OCI-LY3 (cell line): ENCODE data around the gene STIM1.
"Not testable (repeated sequence)": the region's sequence is repeated elsewhere in the genome, so short reads cannot be mapped to it uniquely, and the experiment has no call there.

ENCODE experiments used
- H2AFZ ChIP-seq: fragments of 200-600, 300-600 bp; shearing (Covaris generic); 2 replicates; pipeline ENCODE4 v1.6.0; 2014; ENCODE audit warnings: antibody characterized with exemption, low read depth, low read length
- H3K27ac ChIP-seq: fragments of 200-600, 300-600 bp; sonication (generic); 2 replicates; pipeline ENCODE4 v1.5.1; 2014; ENCODE audit warnings: mild to moderate bottlenecking, low read length, moderate library complexity, mixed read lengths
- H3K27me3 ChIP-seq: fragments of 200-600, 300-600 bp; sonication (generic); 2 replicates; pipeline ENCODE4 v1.6.1; 2014; ENCODE audit warnings: low read depth, low read length, mixed read lengths
- H3K36me3 ChIP-seq: fragments of 200-600, 300-600 bp; sonication (generic); replicated peaks from 2 replicates; pipeline ENCODE3; 2014; ENCODE audit warnings: low read depth, low read length, mixed read lengths
- H3K4me1 ChIP-seq: fragments of 300-600, 200-600 bp; sonication (generic); 2 replicates; pipeline ENCODE4 v1.6.1; 2014; ENCODE audit warnings: low read length, mixed read lengths
- H3K4me2 ChIP-seq: fragments of 200-600, 300-600 bp; sonication (generic); 2 replicates; pipeline ENCODE4 v1.6.1; 2014; ENCODE audit warnings: low read length, mixed read lengths
- H3K4me3 ChIP-seq: fragments of 300-600, 200-600 bp; sonication (generic); 2 replicates; pipeline ENCODE4 v1.5.1; 2014; ENCODE audit warnings: antibody characterized with exemption, mild to moderate bottlenecking, low read length, moderate library complexity
- H3K79me2 ChIP-seq: fragments of 300-600, 200-600 bp; shearing (Covaris generic); 2 replicates; pipeline ENCODE4 v1.6.1; 2014; ENCODE audit warnings: mild to moderate bottlenecking, low read length, mixed read lengths
- H3K9ac ChIP-seq: fragments of 300-600, 200-600 bp; shearing (Covaris generic); 2 replicates; pipeline ENCODE4 v1.6.0; 2014; ENCODE audit warnings: mild to moderate bottlenecking, low read length, moderate library complexity
- H3K9me3 ChIP-seq: fragments of 200-600, 300-600 bp; shearing (Covaris generic); 2 replicates; pipeline ENCODE4 v1.6.1; 2014; ENCODE audit warnings: low read length, mixed read lengths; ENCODE audit not compliant: insufficient read depth
- H4K20me1 ChIP-seq: fragments of 200-600, 300-600 bp; sonication (generic); 2 replicates; pipeline ENCODE4 v1.6.1; 2016; ENCODE audit warnings: low read length, mixed read lengths; ENCODE audit not compliant: insufficient read depth
- CTCF ChIP-seq: fragments of 200-600, 300-600 bp; sonication (generic); IDR thresholded peaks from 2 replicates; pipeline ENCODE4 v1.5.1; 2014; ENCODE audit warnings: antibody characterized with exemption, low read length, low read depth
- EZH2phosphoT487 ChIP-seq: fragments of 200-600 bp; shearing (Covaris generic); IDR thresholded peaks from 2 replicates; pipeline ENCODE4 v1.6.1; 2018; ENCODE audit warnings: antibody characterized with exemption, mixed run types, low read depth

Gene STIM1

GRCh38 chr11:3994030-3994640 lies 138.7 kb downstream of the STIM1 start:
- TF ChIP-seq CTCF: no peak
- TF ChIP-seq EZH2phosphoT487: no peak
- no peaks in the 10 kb centered on the region for H3K36me3 ChIP-seq
- H4K20me1 ChIP-seq: no peaks in the 10 kb centered on the region
- peaks cover 6% of the 10 kb centered on the region for H3K79me2 ChIP-seq
- no peaks in the 10 kb centered on the region for H3K27me3 ChIP-seq
- no peak overlapping the region for H3K4me3 ChIP-seq
- no peak overlapping the region for H2AFZ ChIP-seq
- H3K9ac ChIP-seq: no peak overlapping the region
- no peaks in the 10 kb centered on the region for H3K9me3 ChIP-seq
- H3K27ac ChIP-seq: no peak overlapping the region
- H3K4me2 ChIP-seq: no peak overlapping the region
- no peaks in the 10 kb centered on the region for H3K4me1 ChIP-seq

- no peak overlapping the region for H2AFZ ChIP-seq
Measured at GRCh38 chr11:3995307-3995706, 139.8 kb downstream of the STIM1 start.

GRCh38 chr11:3995949-3996554 lies 140.6 kb downstream of the STIM1 start:
- H3K4me1 ChIP-seq: no peaks in the 10 kb centered on the region
- H3K9ac ChIP-seq: no peak overlapping the region
- no peaks in the 10 kb centered on the region for H4K20me1 ChIP-seq
- no peak overlapping the region for H3K27ac ChIP-seq
- H3K4me3 ChIP-seq: no peak overlapping the region
- no peaks in the 10 kb centered on the region for H3K27me3 ChIP-seq
- TF ChIP-seq EZH2phosphoT487: no peak
- no peak for TF ChIP-seq CTCF
- H3K4me2 ChIP-seq: no peak overlapping the region
- H3K79me2 ChIP-seq: peaks cover 6% of the 10 kb centered on the region
- no peaks in the 10 kb centered on the region for H3K9me3 ChIP-seq
- H2AFZ ChIP-seq: no peak overlapping the region
- no peaks in the 10 kb centered on the region for H3K36me3 ChIP-seq

More at GRCh38 chr11:3995307-3995706, 139.8 kb downstream of the STIM1 start:
- Histone ChIP-seq H3K4me1 (no peaks in the 10 kb centered on the region), H4K20me1 (no peaks in the 10 kb centered on the region), H3K4me3 (no peak overlapping the region), H3K27me3 (no peaks in the 10 kb centered on the region), H3K79me2 (peaks cover 6% of the 10 kb centered on the region), H3K36me3 (no peaks in the 10 kb centered on the region), H3K27ac (no peak overlapping the region), H3K4me2 (no peak overlapping the region), H3K9me3 (no peaks in the 10 kb centered on the region), H3K9ac (no peak overlapping the region)
- no peak for TF ChIP-seq EZH2phosphoT487

- Histone ChIP-seq H3K27ac (no peak overlapping the region), H2AFZ (no peak overlapping the region), H4K20me1 (no peaks in the 10 kb centered on the region), H3K79me2 (peaks cover 6% of the 10 kb centered on the region), H3K4me1 (no peaks in the 10 kb centered on the region), H3K4me3 (no peak overlapping the region), H3K9ac (no peak overlapping the region), H3K4me2 (no peak overlapping the region), H3K9me3 (no peaks in the 10 kb centered on the region), H3K27me3 (no peaks in the 10 kb centered on the region), H3K36me3 (no peaks in the 10 kb centered on the region)
- TF ChIP-seq CTCF (no peak), EZH2phosphoT487 (no peak)
Measured at GRCh38 chr11:3996651-3997050, 141.2 kb downstream of the STIM1 start.

GRCh38 chr11:4004753-4005152 lies 149.3 kb downstream of the STIM1 start:
- not testable (repeated sequence) for H3K79me2 ChIP-seq, H3K4me1 ChIP-seq, H3K27me3 ChIP-seq, H3K36me3 ChIP-seq, H4K20me1 ChIP-seq, H3K9me3 ChIP-seq, H2AFZ ChIP-seq, H3K27ac ChIP-seq, H3K4me2 ChIP-seq, H3K9ac ChIP-seq, H3K4me3 ChIP-seq
